ENCODE data around the gene RELB.

Gene RELB

GRCh38 chr19:45021971-45022370 lies 20.7 kb downstream of the RELB start:
- DNase-seq (ENCODE audit: low read depth in 2 of 2), result no peak

- DNase-seq (ENCODE audit: low read depth in 2 of 2), result no peak
Observed at GRCh38 chr19:45023048-45023447, 21.8 kb downstream of the RELB start.

GRCh38 chr19:45025264-45025663 lies 24.0 kb downstream of the RELB start:
- no peak for DNase-seq (ENCODE audit: low read depth in 2 of 2)

- DNase-seq (ENCODE audit: low read depth in 2 of 2), result no peak
Observed at GRCh38 chr19:45027371-45027770, 26.1 kb downstream of the RELB start.

- DNase-seq (ENCODE audit: low read depth in 2 of 2), result no peak
Observed at GRCh38 chr19:45030825-45031224, 29.6 kb downstream of the RELB start.

- DNase-seq (ENCODE audit: low read depth in 2 of 2), result no peak
Observed at GRCh38 chr19:45032421-45032820, 31.2 kb downstream of the RELB start.

GRCh38 chr19:45035755-45036154 lies 34.5 kb downstream of the RELB start:
- no peak for DNase-seq (ENCODE audit: low read depth in 2 of 2)

- DNase-seq (ENCODE audit: low read depth in 2 of 2), result no peak
Observed at GRCh38 chr19:45037393-45038169, 36.3 kb downstream of the RELB start.

GRCh38 chr19:45038931-45039893 lies 37.9 kb downstream of the RELB start, which contains the start of gene CLASRP:
CLASRP (plus strand) TSS chr19:45039045; CDS start chr19:45040213, 1,168 bp downstream.
- DNase-seq (ENCODE audit: low read depth in 2 of 2), result peak; percentile 70 to 71

GRCh38 chr19:45040059-45040771 lies 39.0 kb downstream of the RELB start:
- no peak for DNase-seq (ENCODE audit: low read depth in 2 of 2)

- no peak for DNase-seq (ENCODE audit: low read depth in 2 of 2)
Observed at GRCh38 chr19:45041125-45041524, 39.9 kb downstream of the RELB start.

GRCh38 chr19:45045671-45046353 lies 44.5 kb downstream of the RELB start:
- DNase-seq (ENCODE audit: low read depth in 2 of 2), result no peak

GRCh38 chr19:45046355-45046754 lies 45.1 kb downstream of the RELB start:
- DNase-seq (ENCODE audit: low read depth in 2 of 2), result no peak

- DNase-seq (ENCODE audit: low read depth in 2 of 2), result no peak
Observed at GRCh38 chr19:45047188-45047797, 46.0 kb downstream of the RELB start.

GRCh38 chr19:45049073-45049736 lies 47.9 kb downstream of the RELB start:
- no peak for DNase-seq (ENCODE audit: low read depth in 2 of 2)

- DNase-seq (ENCODE audit: low read depth in 2 of 2), result no peak
Observed at GRCh38 chr19:45050036-45050435, 48.8 kb downstream of the RELB start.

- DNase-seq (ENCODE audit: low read depth in 2 of 2), result no peak
Observed at GRCh38 chr19:45051929-45052579, 50.8 kb downstream of the RELB start.

GRCh38 chr19:45056831-45057230 lies 55.6 kb downstream of the RELB start:
- no peak for DNase-seq (ENCODE audit: low read depth in 2 of 2)

GRCh38 chr19:45057444-45057843 lies 56.2 kb downstream of the RELB start:
- DNase-seq (ENCODE audit: low read depth in 2 of 2), result no peak

GRCh38 chr19:45058622-45059159 lies 57.4 kb downstream of the RELB start:
- DNase-seq (ENCODE audit: low read depth in 2 of 2), result no peak

Measured in stimulated activated CD8-positive, alpha-beta memory T cell treated with anti-CD3 and anti-CD28 coated beads, Interleukin-15, amount 100 ng/mL, for 4 hours (primary cell).